Gastroesophageal sphincter (tissue), 3 donors: ENCODE data around the gene DENND6A.

ENCODE experiments used
- CTCF ChIP-seq, 4 experiments: fragments of 200-600 bp in 2 of 4; fragments of 450-650 bp in 2 of 4; sonication (generic) in 1 of 4; IDR thresholded peaks; one replicate each; pipeline ENCODE4 v1.5.1; 2017 to 2019; ENCODE audit warnings: antibody characterized with exemption in 4 of 4, mild to moderate bottlenecking in 2 of 4, moderate library complexity in 2 of 4
- EP300 ChIP-seq: sonication (generic); formaldehyde crosslinking; IDR thresholded peaks from one replicate; pipeline ENCODE4 v1.6.1; 2017; ENCODE audit warnings: antibody characterized with exemption, mild to moderate bottlenecking
- POLR2A ChIP-seq, 2 donors: fragments of 450-650 bp; IDR thresholded peaks; one replicate each; pipeline ENCODE4 v1.6.1; 2017; ENCODE audit warnings: antibody characterized with exemption in 2 of 2, mild to moderate bottlenecking in 2 of 2, moderate library complexity in 1 of 2
- POLR2AphosphoS5 ChIP-seq: sonication (generic); formaldehyde crosslinking; IDR thresholded peaks from one replicate; pipeline ENCODE4 v1.6.1; 2017; ENCODE audit warnings: antibody characterized with exemption

DNA sequence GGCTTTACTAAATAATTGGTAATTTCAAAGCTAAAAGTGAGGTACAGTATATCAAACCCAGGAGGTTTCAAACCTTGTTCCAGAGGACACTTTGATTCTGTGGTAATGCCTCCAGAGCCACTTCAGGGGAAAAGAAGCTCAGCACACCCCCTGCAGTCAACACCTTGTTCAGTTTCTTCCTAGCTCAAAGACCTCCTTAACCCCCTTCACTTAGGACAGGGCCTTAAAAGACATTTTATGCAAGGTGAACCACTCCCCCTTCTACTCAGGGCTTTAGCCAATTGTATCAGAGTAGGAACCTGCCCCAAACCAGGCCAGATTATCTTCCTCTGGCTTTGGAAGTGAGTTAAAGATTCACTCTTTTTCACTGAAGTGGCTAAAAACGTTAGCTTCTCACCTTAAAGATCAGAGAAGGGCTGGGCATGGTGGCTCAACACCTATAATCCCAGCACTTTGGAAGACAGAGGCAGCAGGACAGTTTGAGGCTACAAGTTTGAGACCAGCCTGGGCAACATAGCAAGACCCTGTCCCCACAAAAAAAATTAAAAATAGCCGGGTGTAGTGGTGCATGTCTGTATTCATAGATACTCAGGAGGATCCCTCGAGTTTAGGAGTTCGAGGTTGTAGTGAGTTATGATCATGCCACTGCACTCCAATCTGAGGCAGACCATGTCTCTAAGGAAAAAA lies 3.4 kb downstream of the DENND6A start:
- TF ChIP-seq POLR2A (IDR thresholded peaks at IDR 0.05), result no peak
- no peak for TF ChIP-seq CTCF (IDR thresholded peaks at IDR 0.05)
- no peak for TF ChIP-seq POLR2AphosphoS5
- TF ChIP-seq EP300, result no peak
